ENCODE measurements around the gene NR6A1. TPM values are rescaled to one million over a fixed set of nuclear protein-coding genes. Genes with fewer than 3 reads are reported as not detected.

NR6A1 gene
- total RNA-seq, 1 donor from 2014 or later = 1.2 TPM

DNA sequence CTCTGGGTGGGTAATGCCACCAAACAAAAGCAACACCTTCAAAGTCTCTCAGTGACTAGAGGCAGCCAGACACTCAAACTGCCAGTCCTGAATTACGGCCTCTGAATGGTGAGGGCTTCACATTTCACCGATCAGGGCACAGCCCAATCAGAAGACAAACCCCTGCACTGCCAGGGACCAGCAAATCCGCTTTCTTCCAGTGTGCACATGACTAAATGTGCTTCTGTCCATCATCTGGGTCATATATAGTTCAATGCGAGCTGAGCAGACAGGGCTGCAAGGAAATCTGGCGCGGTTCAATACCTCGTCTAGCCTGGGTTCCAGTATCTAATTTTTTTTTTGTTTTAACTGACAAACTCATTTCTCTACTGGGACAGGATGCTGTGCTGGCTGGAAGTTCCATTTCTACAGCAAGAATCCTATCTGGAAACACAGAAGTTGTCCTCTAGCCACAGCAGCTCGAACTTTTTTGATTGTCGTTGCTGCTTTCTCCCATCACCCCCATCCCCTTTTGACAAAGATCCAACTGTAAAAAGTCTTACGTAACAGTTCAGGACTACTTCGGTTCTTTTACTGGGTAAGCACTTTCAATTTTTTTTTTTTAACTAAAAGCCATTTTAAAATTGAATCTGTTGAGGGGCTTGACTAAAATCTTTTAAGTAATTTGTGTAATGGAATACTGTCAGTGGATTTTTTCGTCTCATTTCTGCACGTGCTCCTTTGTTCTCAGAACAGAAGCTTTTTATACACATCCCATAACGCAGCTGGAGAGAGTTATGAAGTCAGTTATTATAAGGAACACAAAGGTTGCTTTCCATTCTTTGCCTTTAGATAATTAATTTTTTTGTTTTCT lies 112.7 kb downstream of the NR6A1 start:
- DNase-seq (ENCODE audit: extremely low spot score in 2 of 2) = peak in 1 of 2 donors; percentile 88
- Histone ChIP-seq H3K27ac (peak overlapping the region; percentile 23), H3K4me3 (peak overlapping the region; percentile 48 to 54), H3K27me3 (no peaks in the 10 kb centered on the region), H3K36me3 (no peaks in the 10 kb centered on the region), H3K4me1 (peaks cover 14% of the 10 kb centered on the region), H3K9me3 (no peaks in the 10 kb centered on the region)
- intact Hi-C loops (cut with DNase I) = no loop called here
- TF ChIP-seq POLR2AphosphoS5 (IDR thresholded peaks at IDR 0.05; ENCODE audit: insufficient read depth in 1 of 2, low read depth in 1 of 2) = peak in 1 of 2 donors; percentile 30
- no peak for TF ChIP-seq POLR2A (IDR thresholded peaks at IDR 0.05)

DNA sequence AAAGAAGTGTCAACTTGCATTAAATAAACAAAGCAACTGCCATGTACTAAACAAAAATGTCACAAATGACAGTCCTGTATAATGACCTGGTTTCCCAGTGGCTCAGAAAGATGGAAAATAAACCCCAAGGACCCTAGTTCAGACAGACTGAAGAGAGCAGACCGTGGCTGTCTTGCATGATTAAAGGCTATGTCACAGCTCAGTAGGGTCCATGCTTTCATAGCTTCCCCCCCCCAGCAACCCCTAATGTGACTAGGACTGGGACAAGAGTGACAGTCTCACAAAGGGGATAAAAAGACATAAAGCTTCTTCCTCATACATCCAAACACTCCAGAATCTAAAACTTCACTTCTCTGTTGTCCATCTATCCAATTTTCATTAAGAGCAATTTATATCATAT lies 113.6 kb downstream of the NR6A1 start:
- H3K27ac ChIP-seq = no peak overlapping the region
- H3K9me3 ChIP-seq = no peaks in the 10 kb centered on the region
- DNase-seq (ENCODE audit: extremely low spot score in 2 of 2) = no peak
- H3K36me3 ChIP-seq = no peaks in the 10 kb centered on the region
- intact Hi-C loops (cut with DNase I) = no loop called here
- TF ChIP-seq POLR2AphosphoS5 (IDR thresholded peaks at IDR 0.05; ENCODE audit: insufficient read depth in 1 of 2, low read depth in 1 of 2) (no peak), CTCF (IDR thresholded peaks at IDR 0.05) (no peak)
- no peak overlapping the region for H3K4me3 ChIP-seq
- no peaks in the 10 kb centered on the region for H3K27me3 ChIP-seq
- H3K4me1 ChIP-seq = peaks cover 14% of the 10 kb centered on the region

DNA sequence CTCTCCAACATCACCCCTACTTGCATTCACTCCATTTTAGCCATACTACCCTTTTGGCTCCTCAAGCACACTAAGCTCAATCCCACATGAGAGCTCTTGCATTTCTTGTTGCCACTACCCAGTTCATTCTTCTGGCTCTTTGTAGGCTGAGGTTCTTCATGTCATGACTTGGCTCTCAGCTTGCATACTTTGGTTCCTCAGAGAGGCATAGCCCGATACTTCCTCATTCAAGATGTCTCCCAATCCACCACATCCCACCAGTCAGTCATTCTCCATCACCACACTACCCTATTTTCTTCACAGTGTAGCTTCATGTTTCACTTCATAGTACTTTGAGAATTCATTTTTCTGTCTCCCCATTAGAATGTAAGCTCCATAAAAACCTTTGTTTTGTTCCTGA lies 116.7 kb downstream of the NR6A1 start:
- Histone ChIP-seq H3K4me1 (peaks cover 6% of the 10 kb centered on the region), H3K4me3 (no peak overlapping the region)

DNA sequence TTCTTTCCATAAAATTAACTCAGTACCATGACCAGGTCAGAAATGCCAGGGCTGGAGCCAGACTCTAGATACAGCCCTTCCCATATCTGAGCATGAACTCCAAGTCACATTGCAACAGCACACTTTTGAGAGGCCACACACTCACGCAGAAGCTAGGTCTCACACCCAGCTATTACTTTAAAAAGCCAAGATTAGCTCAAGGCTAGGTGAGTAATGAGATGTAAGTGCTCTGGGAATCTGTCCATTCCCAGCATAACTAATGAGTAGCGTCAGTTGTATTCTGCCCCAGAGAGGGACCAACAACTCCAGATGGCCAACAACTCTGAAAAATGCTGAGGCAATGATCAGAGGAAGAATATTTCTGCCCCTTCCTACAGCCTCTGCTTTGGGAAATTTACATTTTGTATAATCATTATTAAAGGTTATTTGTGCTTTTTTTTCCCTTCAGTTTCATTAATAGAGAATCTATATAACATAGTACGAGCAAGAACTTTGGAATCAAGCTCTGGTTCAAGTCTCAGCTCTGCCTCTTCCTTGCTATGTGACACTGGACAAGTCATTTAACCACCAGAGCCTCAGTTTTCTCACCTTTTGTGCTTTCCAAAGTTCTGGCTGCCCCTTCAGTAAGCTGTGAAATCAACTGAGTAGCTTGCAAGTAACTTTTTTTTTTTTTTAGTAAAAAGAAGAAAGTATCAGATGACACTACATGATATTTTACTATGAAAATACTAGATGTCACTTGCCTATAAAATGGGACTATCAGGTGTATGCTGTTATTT lies 118.3 kb downstream of the NR6A1 start:
- intact Hi-C loops (cut with DNase I) = no loop called here
- H3K4me3 ChIP-seq = no peak overlapping the region
- H3K4me1 ChIP-seq = no peaks in the 10 kb centered on the region
- TF ChIP-seq POLR2AphosphoS5 (IDR thresholded peaks at IDR 0.05; ENCODE audit: insufficient read depth in 1 of 2, low read depth in 1 of 2) (no peak), POLR2A (IDR thresholded peaks at IDR 0.05) (no peak), CTCF (IDR thresholded peaks at IDR 0.05) (no peak)
- H3K9me3 ChIP-seq = no peaks in the 10 kb centered on the region
- H3K36me3 ChIP-seq = no peaks in the 10 kb centered on the region
- no peak for DNase-seq (ENCODE audit: extremely low spot score in 2 of 2)
- no peaks in the 10 kb centered on the region for H3K27me3 ChIP-seq
- no peak overlapping the region for H3K27ac ChIP-seq

More for the DNA sequence above, 116.7 kb downstream of the NR6A1 start:
- Histone ChIP-seq H3K27me3 (no peaks in the 10 kb centered on the region), H3K9me3 (no peaks in the 10 kb centered on the region), H3K27ac (no peak overlapping the region), H3K36me3 (no peaks in the 10 kb centered on the region)
- TF ChIP-seq POLR2AphosphoS5 (IDR thresholded peaks at IDR 0.05; ENCODE audit: insufficient read depth in 1 of 2, low read depth in 1 of 2) = no peak
- no peak for TF ChIP-seq CTCF (IDR thresholded peaks at IDR 0.05)
- TF ChIP-seq POLR2A (IDR thresholded peaks at IDR 0.05) = no peak
- no peak for DNase-seq (ENCODE audit: extremely low spot score in 2 of 2)
- intact Hi-C loops (cut with DNase I) = no loop called here

- Histone ChIP-seq H3K27me3 (no peaks in the 10 kb centered on the region), H3K36me3 (no peaks in the 10 kb centered on the region), H3K27ac (no peak overlapping the region), H3K4me1 (no peaks in the 10 kb centered on the region), H3K9me3 (no peaks in the 10 kb centered on the region), H3K4me3 (no peak overlapping the region)
- intact Hi-C loops (cut with DNase I) = no loop called here
- TF ChIP-seq POLR2A (IDR thresholded peaks at IDR 0.05) (no peak), POLR2AphosphoS5 (IDR thresholded peaks at IDR 0.05; ENCODE audit: insufficient read depth in 1 of 2, low read depth in 1 of 2) (no peak), CTCF (IDR thresholded peaks at IDR 0.05) (no peak)
- DNase-seq (ENCODE audit: extremely low spot score in 2 of 2) = no peak
These were observed 118.9 kb downstream of the NR6A1 start for GRCh38 chr9:124652203-124652602.
